ENCODE results near the gene EFCAB11.

Gene EFCAB11

DNA sequence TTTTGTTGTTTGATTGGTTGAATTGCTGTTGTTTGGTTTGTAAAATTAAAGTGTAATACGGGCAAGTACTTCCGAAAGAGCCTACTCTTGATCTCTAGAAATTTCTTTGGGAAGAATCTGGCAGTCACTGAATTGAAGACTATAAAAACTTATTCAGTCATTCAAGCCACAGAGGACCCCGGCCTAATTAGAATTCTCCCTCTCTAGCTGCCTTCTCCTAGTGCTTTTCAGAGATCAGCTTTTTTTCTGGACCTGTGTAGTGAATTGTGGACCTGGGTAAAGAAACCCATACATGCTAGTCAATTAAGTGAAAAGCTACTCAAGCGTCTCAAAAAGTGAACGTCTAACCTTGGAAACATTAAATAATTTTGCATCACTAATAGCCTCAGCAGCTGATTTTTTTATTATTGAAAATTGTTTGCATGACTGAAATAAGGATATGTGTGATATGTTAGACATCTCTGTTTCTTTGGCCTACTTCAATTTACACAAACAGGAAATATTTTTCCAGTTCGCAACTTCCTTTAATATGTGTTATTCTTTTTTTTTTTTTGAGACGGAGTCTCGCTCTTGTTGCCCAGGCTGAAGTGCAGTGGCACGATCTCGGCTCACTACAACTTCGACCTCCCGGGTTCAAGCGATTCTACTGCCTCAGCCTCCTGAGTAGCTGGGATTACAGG is 27.2 kb downstream of the EFCAB11 start:
- DNase-seq (ENCODE audit: low read depth), result no peak
- no peak overlapping the region for H3K4me3 ChIP-seq (ENCODE audit: control insufficient read depth, low read depth, low read length)
- TF ChIP-seq, protein P1, sequence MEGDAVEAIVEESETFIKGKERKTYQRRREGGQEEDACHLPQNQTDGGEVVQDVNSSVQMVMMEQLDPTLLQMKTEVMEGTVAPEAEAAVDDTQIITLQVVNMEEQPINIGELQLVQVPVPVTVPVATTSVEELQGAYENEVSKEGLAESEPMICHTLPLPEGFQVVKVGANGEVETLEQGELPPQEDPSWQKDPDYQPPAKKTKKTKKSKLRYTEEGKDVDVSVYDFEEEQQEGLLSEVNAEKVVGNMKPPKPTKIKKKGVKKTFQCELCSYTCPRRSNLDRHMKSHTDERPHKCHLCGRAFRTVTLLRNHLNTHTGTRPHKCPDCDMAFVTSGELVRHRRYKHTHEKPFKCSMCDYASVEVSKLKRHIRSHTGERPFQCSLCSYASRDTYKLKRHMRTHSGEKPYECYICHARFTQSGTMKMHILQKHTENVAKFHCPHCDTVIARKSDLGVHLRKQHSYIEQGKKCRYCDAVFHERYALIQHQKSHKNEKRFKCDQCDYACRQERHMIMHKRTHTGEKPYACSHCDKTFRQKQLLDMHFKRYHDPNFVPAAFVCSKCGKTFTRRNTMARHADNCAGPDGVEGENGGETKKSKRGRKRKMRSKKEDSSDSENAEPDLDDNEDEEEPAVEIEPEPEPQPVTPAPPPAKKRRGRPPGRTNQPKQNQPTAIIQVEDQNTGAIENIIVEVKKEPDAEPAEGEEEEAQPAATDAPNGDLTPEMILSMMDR (IDR thresholded peaks at IDR 0.05; ENCODE audit: control insufficient read depth, insufficient read depth, low read depth, low read length, missing control alignments), result no peak

- H3K4me3 ChIP-seq (ENCODE audit: control insufficient read depth, low read depth, low read length), result no peak overlapping the region
- DNase-seq (ENCODE audit: low read depth), result no peak
- TF ChIP-seq, protein P1 (IDR thresholded peaks at IDR 0.05; ENCODE audit: control insufficient read depth, insufficient read depth, low read depth, low read length, missing control alignments), result no peak
These were observed 27.8 kb downstream of the EFCAB11 start for GRCh38 chr14:89926694-89927093.

GRCh38 chr14:89924268-89924667 is 30.3 kb downstream of the EFCAB11 start:
- no peak overlapping the region for H3K4me3 ChIP-seq (ENCODE audit: control insufficient read depth, low read depth, low read length)
- DNase-seq (ENCODE audit: low read depth), result no peak
- TF ChIP-seq, protein P1 (IDR thresholded peaks at IDR 0.05; ENCODE audit: control insufficient read depth, insufficient read depth, low read depth, low read length, missing control alignments), result no peak

GRCh38 chr14:89922031-89922907 is 32.3 kb downstream of the EFCAB11 start:
- TF ChIP-seq, protein P1 (IDR thresholded peaks at IDR 0.05; ENCODE audit: control insufficient read depth, insufficient read depth, low read depth, low read length, missing control alignments), result no peak
- DNase-seq (ENCODE audit: low read depth), result peak; percentile 75
- no peak overlapping the region for H3K4me3 ChIP-seq (ENCODE audit: control insufficient read depth, low read depth, low read length)

DNA sequence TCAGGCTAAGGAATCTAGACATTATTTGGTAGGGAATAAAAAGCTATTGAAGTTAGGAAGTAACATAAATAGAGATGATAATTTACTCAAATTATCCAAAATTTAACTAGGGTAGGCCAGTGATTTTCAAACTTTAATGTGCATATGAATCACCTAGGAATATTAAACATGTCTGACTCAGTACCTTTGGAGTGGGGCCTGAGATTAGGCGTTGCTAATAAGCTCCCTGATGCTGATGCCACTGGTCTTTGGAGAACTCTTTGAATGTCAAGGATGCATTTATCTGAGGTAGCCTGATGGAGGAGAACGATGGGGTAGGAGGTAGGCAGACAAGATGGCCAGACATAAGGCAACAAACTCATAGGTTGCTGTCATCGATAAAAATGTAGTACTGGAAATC is 33.2 kb downstream of the EFCAB11 start:
- H3K4me3 ChIP-seq (ENCODE audit: control insufficient read depth, low read depth, low read length), result no peak overlapping the region
- TF ChIP-seq, protein P1 (IDR thresholded peaks at IDR 0.05; ENCODE audit: control insufficient read depth, insufficient read depth, low read depth, low read length, missing control alignments), result no peak
- DNase-seq (ENCODE audit: low read depth), result no peak

- H3K4me3 ChIP-seq (ENCODE audit: control insufficient read depth, low read depth, low read length), result no peak overlapping the region
- TF ChIP-seq, protein P1 (IDR thresholded peaks at IDR 0.05; ENCODE audit: control insufficient read depth, insufficient read depth, low read depth, low read length, missing control alignments), result no peak
- DNase-seq (ENCODE audit: low read depth), result no peak
These were observed 34.5 kb downstream of the EFCAB11 start for GRCh38 chr14:89920056-89920455.
